HEK293 (cell line): ENCODE measurements around the gene MDN1.

Experiments
- BCL11A ChIP-seq: fragments of 450-650 bp; formaldehyde crosslinking; IDR thresholded peaks from 2 replicates; pipeline ENCODE4 v1.5.1; 2016; ENCODE audit warnings: low read depth, missing biosample characterization, missing genetic modification characterization
- CTCF ChIP-seq: fragments of 450-650 bp; formaldehyde crosslinking; IDR thresholded peaks from 2 replicates; pipeline ENCODE4 v1.5.1; 2016; ENCODE audit warnings: missing biosample characterization, missing genetic modification characterization
- OVOL3 ChIP-seq: fragments of 450-650 bp; formaldehyde crosslinking; IDR thresholded peaks from 2 replicates; pipeline ENCODE4 v1.5.1; 2016; ENCODE audit warnings: missing biosample characterization, missing genetic modification characterization
- ZNF785 ChIP-seq: fragments of 450-650 bp; formaldehyde crosslinking; IDR thresholded peaks from 2 replicates; pipeline ENCODE4 v1.5.1; 2016; ENCODE audit warnings: missing biosample characterization, missing genetic modification characterization
- TF ChIP-seq, protein P1 (sequence below): fragments of 450-650 bp; formaldehyde crosslinking; IDR thresholded peaks from 2 replicates; pipeline ENCODE4 v1.5.1; 2016; ENCODE audit warnings: missing biosample characterization, missing genetic modification characterization

GRCh38 chr6:89862273-89862672 is 42.7 kb upstream of the MDN1 start:
- TF ChIP-seq CTCF (tag by site-specific recombination), result no peak
- TF ChIP-seq, protein P1, sequence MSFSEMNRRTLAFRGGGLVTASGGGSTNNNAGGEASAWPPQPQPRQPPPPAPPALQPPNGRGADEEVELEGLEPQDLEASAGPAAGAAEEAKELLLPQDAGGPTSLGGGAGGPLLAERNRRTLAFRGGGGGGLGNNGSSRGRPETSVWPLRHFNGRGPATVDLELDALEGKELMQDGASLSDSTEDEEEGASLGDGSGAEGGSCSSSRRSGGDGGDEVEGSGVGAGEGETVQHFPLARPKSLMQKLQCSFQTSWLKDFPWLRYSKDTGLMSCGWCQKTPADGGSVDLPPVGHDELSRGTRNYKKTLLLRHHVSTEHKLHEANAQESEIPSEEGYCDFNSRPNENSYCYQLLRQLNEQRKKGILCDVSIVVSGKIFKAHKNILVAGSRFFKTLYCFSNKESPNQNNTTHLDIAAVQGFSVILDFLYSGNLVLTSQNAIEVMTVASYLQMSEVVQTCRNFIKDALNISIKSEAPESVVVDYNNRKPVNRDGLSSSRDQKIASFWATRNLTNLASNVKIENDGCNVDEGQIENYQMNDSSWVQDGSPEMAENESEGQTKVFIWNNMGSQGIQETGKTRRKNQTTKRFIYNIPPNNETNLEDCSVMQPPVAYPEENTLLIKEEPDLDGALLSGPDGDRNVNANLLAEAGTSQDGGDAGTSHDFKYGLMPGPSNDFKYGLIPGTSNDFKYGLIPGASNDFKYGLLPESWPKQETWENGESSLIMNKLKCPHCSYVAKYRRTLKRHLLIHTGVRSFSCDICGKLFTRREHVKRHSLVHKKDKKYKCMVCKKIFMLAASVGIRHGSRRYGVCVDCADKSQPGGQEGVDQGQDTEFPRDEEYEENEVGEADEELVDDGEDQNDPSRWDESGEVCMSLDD (tag by site-specific recombination), result no peak
- no peak for TF ChIP-seq OVOL3 (tag by site-specific recombination)
- no peak for TF ChIP-seq ZNF785 (tag by site-specific recombination)
- no peak for TF ChIP-seq BCL11A
